ENCODE measurements around the gene COPE.
"Not testable (repeated sequence)": the region's sequence is repeated elsewhere in the genome, so short reads cannot be mapped to it uniquely, and the experiment has no call there.

COPE gene

GRCh38 chr19:18919086-18919899, at the start of gene COPE, which contains the start of gene DDX49:
Gene COPE, minus strand, starts transcription at chr19:18919387. Its CDS starts 39 bp downstream, at chr19:18919348.
Gene DDX49, plus strand, starts transcription at chr19:18919715. Its CDS starts 27 bp downstream, at chr19:18919742.
- DNase-seq, result peak; percentile 99

GRCh38 chr19:18967358-18968146, 48.4 kb upstream of the COPE start:
- DNase-seq, result no peak

GRCh38 chr19:18966307-18966706, 47.1 kb upstream of the COPE start:
- no peak for DNase-seq

- DNase-seq, result no peak
Observed at GRCh38 chr19:18964121-18964520, 44.9 kb upstream of the COPE start.

GRCh38 chr19:18961767-18962620, 42.8 kb upstream of the COPE start:
- no peak for DNase-seq

GRCh38 chr19:18960370-18960769, 41.2 kb upstream of the COPE start:
- no peak for DNase-seq

GRCh38 chr19:18955042-18955441, 35.9 kb upstream of the COPE start:
- no peak for DNase-seq

- DNase-seq, result no peak
Observed at GRCh38 chr19:18954094-18954493, 34.9 kb upstream of the COPE start.

GRCh38 chr19:18952364-18953003, 33.3 kb upstream of the COPE start:
- DNase-seq, result not testable (repeated sequence)

GRCh38 chr19:18951721-18952281, 32.6 kb upstream of the COPE start:
- DNase-seq, result no peak

GRCh38 chr19:18949858-18950257, 30.7 kb upstream of the COPE start:
- no peak for DNase-seq

GRCh38 chr19:18948976-18949356, 29.8 kb upstream of the COPE start:
- no peak for DNase-seq

GRCh38 chr19:18948075-18948975, 29.1 kb upstream of the COPE start:
- DNase-seq, result no peak

GRCh38 chr19:18946918-18947317, 27.7 kb upstream of the COPE start:
- DNase-seq, result no peak

- DNase-seq, result no peak
Observed at GRCh38 chr19:18946335-18946734, 27.1 kb upstream of the COPE start.

GRCh38 chr19:18945297-18945696, 26.1 kb upstream of the COPE start:
- DNase-seq, result no peak

- no peak for DNase-seq
Observed at GRCh38 chr19:18943465-18943864, 24.3 kb upstream of the COPE start.

- DNase-seq, result no peak
Observed at GRCh38 chr19:18942692-18943091, 23.5 kb upstream of the COPE start.

GRCh38 chr19:18941628-18942354, 22.6 kb upstream of the COPE start:
- DNase-seq, result no peak

All from NCI-H2081 (cell line).